Natural killer cell (primary cell): ENCODE results near the gene PER1. TPM values are rescaled to one million over a fixed set of nuclear protein-coding genes. Genes with fewer than 3 reads are reported as not detected.
"Not testable (repeated sequence)": the region's sequence is repeated elsewhere in the genome, so short reads cannot be mapped to it uniquely, and the experiment has no call there.

ENCODE experiments used
- ATAC-seq, 3 donors: fragments of 150-1000 bp in 2 of 3; fragments of 200-7000 bp in 1 of 3; cut with Tn5 transposase; 1 replicate in 1 of 3; 2 replicates in 2 of 3; pipeline ENCODE4 v1.10.0; 2021; ENCODE audit warnings: mild to moderate bottlenecking in 2 of 3, moderate library complexity in 2 of 3
- DNase-seq, 2 donors: peaks; one replicate each; pipeline versions ENCODE4 v3.0.0 to v3.0.0-alpha.2; 2013 to 2021; ENCODE audit warnings: mixed read lengths in 1 of 2
- H3K27ac ChIP-seq: one replicate; pipeline ENCODE4 v1.5.1; 2013; ENCODE audit warnings: mild to moderate bottlenecking, low read length
- H3K27me3 ChIP-seq: one replicate; pipeline ENCODE4 v1.6.1; 2013; ENCODE audit warnings: low read length; ENCODE audit not compliant: control insufficient read depth, insufficient read depth
- H3K36me3 ChIP-seq: one replicate; pipeline ENCODE4 v1.6.1; 2013; ENCODE audit warnings: low read length; ENCODE audit not compliant: control insufficient read depth, insufficient read depth
- H3K4me1 ChIP-seq: one replicate; pipeline ENCODE4 v1.6.1; 2013; ENCODE audit warnings: low read length; ENCODE audit not compliant: control insufficient read depth, insufficient read depth
- H3K4me3 ChIP-seq: one replicate; pipeline ENCODE4 v1.5.1; 2013; ENCODE audit warnings: low read length
- H3K9me3 ChIP-seq: one replicate; pipeline ENCODE4 v1.6.1; 2013; ENCODE audit warnings: low read length; ENCODE audit not compliant: control insufficient read depth, insufficient read depth
- H3K27ac Mint-ChIP-seq, 2 donors: one replicate each; pipeline ENCODE4 v1.8.0; 2022; ENCODE audit warnings: mild to moderate bottlenecking in 2 of 2, mixed read lengths in 2 of 2, moderate library complexity in 1 of 2
- H3K27me3 Mint-ChIP-seq, 2 donors: one replicate each; pipeline ENCODE4 v1.8.0; 2022; ENCODE audit warnings: low read depth in 2 of 2, mixed read lengths in 2 of 2
- H3K36me3 Mint-ChIP-seq: one replicate; pipeline ENCODE4 v1.8.0; 2022; ENCODE audit warnings: mixed read lengths
- H3K4me1 Mint-ChIP-seq, 2 donors: one replicate each; pipeline ENCODE4 v1.8.0; 2022; ENCODE audit warnings: mixed read lengths in 2 of 2
- H3K4me3 Mint-ChIP-seq: one replicate; pipeline ENCODE4 v1.8.0; 2022; ENCODE audit warnings: mild to moderate bottlenecking, moderate library complexity, mixed read lengths
- H3K9me3 Mint-ChIP-seq, 2 donors: one replicate each; pipeline ENCODE4 v1.8.0; 2022; ENCODE audit warnings: mixed read lengths in 2 of 2
- WGBS: methylation state at CpG from one replicate; pipeline ENCODE4 v1.1.7; 2013; ENCODE audit warnings: missing lambda C conversion rate; ENCODE audit not compliant: insufficient coverage; 5-methylcytosine and 5-hydroxymethylcytosine counted together
- intact Hi-C: fragments of 100-400 bp; cut with micrococcal nuclease; formaldehyde crosslinking; loops from one replicate; pipeline ENCODE4 v1.14.2; 2022
- total RNA-seq, 4 donors: library from RNA; stranded (reverse); fragments of 120-200 nt in 1 of 4; gene quantifications; one replicate each; pipeline versions ENCODE4 v1.2.3 to v1.2.4, GENCODE V29; 2013 to 2022
- TF ChIP-seq, protein P1 (sequence below): fragments of 200-600 bp; IDR thresholded peaks from one replicate; pipeline ENCODE4 v1.8.0; 2022; ENCODE audit warnings: antibody characterized with exemption

Gene PER1
- total RNA-seq, 3 donors from 2014 or later (not counting 1 experiment from before 2014, with no cell fraction given): 636 to 1,422 (median 923) TPM

DNA sequence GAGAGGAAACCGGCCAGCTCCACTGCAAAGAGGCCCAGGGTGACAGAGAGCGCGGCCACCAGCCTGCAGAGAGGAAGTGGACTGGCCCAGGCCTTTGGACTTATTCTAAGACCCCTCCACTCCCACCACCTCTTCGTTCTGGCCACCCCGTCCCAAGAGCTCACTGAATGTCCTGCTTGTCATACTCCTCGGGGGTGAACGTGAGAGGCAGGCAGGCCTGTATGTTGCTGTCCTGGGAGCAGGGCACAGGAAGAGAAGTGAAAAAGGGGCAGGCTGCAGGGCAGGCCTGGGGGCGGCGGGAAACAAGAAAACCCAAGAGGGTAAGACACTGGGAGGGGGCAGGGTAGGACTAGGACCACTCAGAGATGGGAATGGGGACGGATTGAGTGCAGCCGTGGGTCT, 23.6 kb upstream of the PER1 start:
- H3K4me1 Mint-ChIP-seq: peaks cover 34 to 43% of the 10 kb centered on the region in 2 donors
- TF ChIP-seq, protein P1, sequence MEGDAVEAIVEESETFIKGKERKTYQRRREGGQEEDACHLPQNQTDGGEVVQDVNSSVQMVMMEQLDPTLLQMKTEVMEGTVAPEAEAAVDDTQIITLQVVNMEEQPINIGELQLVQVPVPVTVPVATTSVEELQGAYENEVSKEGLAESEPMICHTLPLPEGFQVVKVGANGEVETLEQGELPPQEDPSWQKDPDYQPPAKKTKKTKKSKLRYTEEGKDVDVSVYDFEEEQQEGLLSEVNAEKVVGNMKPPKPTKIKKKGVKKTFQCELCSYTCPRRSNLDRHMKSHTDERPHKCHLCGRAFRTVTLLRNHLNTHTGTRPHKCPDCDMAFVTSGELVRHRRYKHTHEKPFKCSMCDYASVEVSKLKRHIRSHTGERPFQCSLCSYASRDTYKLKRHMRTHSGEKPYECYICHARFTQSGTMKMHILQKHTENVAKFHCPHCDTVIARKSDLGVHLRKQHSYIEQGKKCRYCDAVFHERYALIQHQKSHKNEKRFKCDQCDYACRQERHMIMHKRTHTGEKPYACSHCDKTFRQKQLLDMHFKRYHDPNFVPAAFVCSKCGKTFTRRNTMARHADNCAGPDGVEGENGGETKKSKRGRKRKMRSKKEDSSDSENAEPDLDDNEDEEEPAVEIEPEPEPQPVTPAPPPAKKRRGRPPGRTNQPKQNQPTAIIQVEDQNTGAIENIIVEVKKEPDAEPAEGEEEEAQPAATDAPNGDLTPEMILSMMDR: no peak
- peaks cover 47% of the 10 kb centered on the region for H3K4me1 ChIP-seq
- H3K27me3 Mint-ChIP-seq: no peaks in the 10 kb centered on the region
- 7% methylated on average over 11 of the region's 11 CpGs for WGBS
- no peaks in the 10 kb centered on the region for H3K36me3 ChIP-seq
- H3K9me3 Mint-ChIP-seq: no peaks in the 10 kb centered on the region
- H3K9me3 ChIP-seq: no peaks in the 10 kb centered on the region
- intact Hi-C loops: loop anchor here (1.0 kb wide), 1 partner anchor 12 kb away; no protein-coding TSS in a partner anchor
- H3K36me3 Mint-ChIP-seq: no peaks in the 10 kb centered on the region
- H3K27ac Mint-ChIP-seq: peak overlapping the region; percentile 86 to 99
- no peak for DNase-seq
- no peaks in the 10 kb centered on the region for H3K27me3 ChIP-seq
- H3K4me3 ChIP-seq: peak overlapping the region; percentile 47
- peak overlapping the region; percentile 91 for H3K4me3 Mint-ChIP-seq
- H3K27ac ChIP-seq: peak overlapping the region; percentile 53
- no peak for ATAC-seq

DNA sequence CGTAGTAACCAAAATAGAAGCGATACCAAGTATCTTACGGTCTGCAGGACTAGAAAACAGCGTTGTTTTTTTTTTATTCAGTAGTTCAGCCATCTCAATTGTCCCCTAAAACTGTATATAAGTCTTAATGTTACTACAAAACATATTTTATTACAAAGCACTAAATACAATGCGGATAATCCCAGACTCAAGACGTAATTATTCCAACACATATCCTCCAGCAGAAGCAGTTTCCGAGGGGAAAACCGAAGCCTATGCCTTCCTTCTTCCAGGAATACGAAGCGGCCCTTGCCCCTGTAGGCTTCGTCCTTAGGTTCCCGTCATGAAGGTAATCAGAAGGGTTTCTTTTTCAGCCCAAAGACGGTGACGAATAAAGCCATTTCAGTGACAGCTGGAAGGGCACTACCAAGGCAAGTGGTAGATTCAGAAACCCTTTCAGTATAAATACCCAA, 21.7 kb upstream of the PER1 start:
- H3K27ac Mint-ChIP-seq: peak overlapping the region; percentile 99
- intact Hi-C loops: loop anchor here (2.0 to 5.0 kb wide), 3 partner anchors 13 to 37 kb away; no protein-coding TSS in a partner anchor
- H3K9me3 Mint-ChIP-seq: no peaks in the 10 kb centered on the region
- ATAC-seq (no peak), DNase-seq (peak in 1 of 2 donors; percentile 32)
- Histone ChIP-seq H3K4me1 (peaks cover 47% of the 10 kb centered on the region), H3K9me3 (no peaks in the 10 kb centered on the region), H3K27me3 (no peaks in the 10 kb centered on the region), H3K4me3 (peak overlapping the region; percentile 49), H3K27ac (peak overlapping the region; percentile 98), H3K36me3 (no peaks in the 10 kb centered on the region)
- H3K4me3 Mint-ChIP-seq: peak overlapping the region; percentile 90
- H3K27me3 Mint-ChIP-seq: no peaks in the 10 kb centered on the region
- H3K4me1 Mint-ChIP-seq: peaks cover 34 to 43% of the 10 kb centered on the region in 2 donors
- no peaks in the 10 kb centered on the region for H3K36me3 Mint-ChIP-seq
- 21% methylated on average over 14 of the region's 14 CpGs for WGBS
- TF ChIP-seq, protein P1: no peak

DNA sequence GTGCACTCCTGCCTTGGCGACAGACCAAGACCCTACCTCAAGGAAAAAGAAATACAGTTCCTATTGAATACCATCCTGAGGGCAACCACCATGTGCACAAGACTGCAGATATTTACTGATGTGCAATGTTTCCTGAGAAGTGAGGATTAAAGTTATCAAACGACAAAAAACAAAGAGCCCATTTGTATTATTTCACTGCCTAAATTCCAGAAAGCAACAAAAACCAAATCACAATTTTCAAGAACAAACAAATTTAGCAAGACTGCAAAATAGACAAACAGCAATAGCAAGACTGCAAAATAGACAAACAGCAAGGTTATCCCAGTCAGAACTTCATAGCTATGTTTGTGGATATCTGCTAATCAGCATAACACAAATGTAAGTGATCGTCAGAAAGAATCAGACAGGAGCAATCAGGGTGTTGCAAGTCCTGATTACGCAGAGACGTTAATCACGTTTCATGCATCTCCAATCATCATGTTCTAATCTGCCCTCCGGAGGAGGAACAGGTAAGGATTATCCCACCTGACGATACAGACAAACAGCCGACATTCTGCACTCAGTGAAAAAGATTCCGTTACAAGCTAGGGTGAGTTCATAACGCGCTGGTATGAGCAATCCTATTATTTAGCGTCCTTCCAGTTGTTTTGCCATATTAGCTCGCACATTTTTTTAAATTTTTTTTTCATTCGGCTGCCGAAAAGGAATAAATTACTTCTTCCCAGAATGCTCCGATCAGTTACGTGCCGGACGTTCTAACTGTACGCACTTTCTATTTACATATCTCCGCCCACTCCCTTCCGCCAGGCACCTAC, 21.1 kb upstream of the PER1 start:
- Histone ChIP-seq H3K9me3 (no peaks in the 10 kb centered on the region), H3K4me3 (peak overlapping the region; percentile 49), H3K4me1 (peaks cover 47% of the 10 kb centered on the region), H3K27me3 (no peaks in the 10 kb centered on the region), H3K27ac (peak overlapping the region; percentile 98), H3K36me3 (no peaks in the 10 kb centered on the region)
- TF ChIP-seq, protein P1: no peak
- Mint-ChIP-seq H3K4me3 (peak overlapping the region; percentile 90), H3K4me1 (peaks cover 34 to 43% of the 10 kb centered on the region in 2 donors), H3K36me3 (no peaks in the 10 kb centered on the region), H3K27ac (peak overlapping the region; percentile 99), H3K9me3 (no peaks in the 10 kb centered on the region), H3K27me3 (no peaks in the 10 kb centered on the region)
- WGBS: under 1% methylated on average over 22 of the region's 23 CpGs
- intact Hi-C loops: loop anchor here (2.0 to 5.0 kb wide), 3 partner anchors 14 to 36 kb away; no protein-coding TSS in a partner anchor
- peak; percentile 57 to 96 for DNase-seq
- ATAC-seq: peak; percentile 81 to 92 (median 82)

DNA sequence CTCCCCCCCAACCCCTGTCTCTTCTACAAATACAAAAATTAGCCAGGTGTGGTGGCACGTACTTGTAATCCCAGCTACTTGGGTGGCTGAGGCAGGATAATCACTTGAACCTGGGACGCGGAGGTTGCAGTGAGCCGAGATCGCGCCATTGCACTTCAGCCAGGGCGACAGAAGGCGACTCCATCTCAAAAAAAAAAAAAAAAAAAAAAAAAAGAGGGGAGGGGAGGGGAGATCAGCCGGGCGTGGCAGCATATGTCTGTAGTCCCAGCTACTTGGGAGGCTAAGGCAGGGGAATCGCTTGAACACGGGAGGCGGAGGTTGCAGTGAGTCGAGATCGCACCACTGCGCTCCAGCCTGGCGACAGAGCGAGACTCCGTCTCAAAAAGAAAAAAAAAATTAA, 18.0 kb upstream of the PER1 start:
- not testable (repeated sequence) for H3K9me3 Mint-ChIP-seq, ATAC-seq, H3K27me3 ChIP-seq, DNase-seq, H3K27me3 Mint-ChIP-seq, H3K36me3 Mint-ChIP-seq, H3K27ac ChIP-seq, H3K9me3 ChIP-seq, H3K36me3 ChIP-seq, H3K4me3 ChIP-seq, H3K4me3 Mint-ChIP-seq, H3K27ac Mint-ChIP-seq
- peaks cover 31% of the 10 kb centered on the region for H3K4me1 ChIP-seq
- peaks cover 24 to 28% of the 10 kb centered on the region in 2 donors for H3K4me1 Mint-ChIP-seq
- intact Hi-C loops: loop anchor here (5.0 kb wide), 1 partner anchor 33 kb away; no protein-coding TSS in a partner anchor
- WGBS: 97% methylated on average over 18 of the region's 19 CpGs
